GM23338 (cell line): ENCODE measurements around the gene TSPYL2. TPM values are rescaled to one million over a fixed set of nuclear protein-coding genes. Genes with fewer than 3 reads are reported as not detected.

Source experiments
- ATAC-seq: fragments of 200-7000 bp; cut with Tn5 transposase; 3 replicates; pipeline ENCODE4 v1.9.1; 2020
- DNase-seq: peaks from one replicate; pipeline ENCODE4 v3.0.0-alpha.2; 2015; ENCODE audit warnings: low spot score
- H2AFZ ChIP-seq: fragments of 200-600 bp; sonication (generic); 2 replicates; pipeline ENCODE4 v1.8.0; 2016; ENCODE audit warnings: antibody characterized with exemption, mild to moderate bottlenecking, moderate library complexity
- H3F3A ChIP-seq: fragments of 200-600 bp; sonication (generic); replicated peaks from 2 replicates; pipeline ENCODE4 v1.8.0; 2017; ENCODE audit warnings: antibody characterized with exemption, mixed run types, low read depth
- H3K27ac ChIP-seq: fragments of 200-600 bp; sonication (generic); 2 replicates; pipeline ENCODE4 v1.6.1; 2016; ENCODE audit warnings: low read depth
- H3K27me3 ChIP-seq: fragments of 200-600 bp; sonication (generic); 2 replicates; pipeline ENCODE4 v1.8.0; 2016; ENCODE audit warnings: mild to moderate bottlenecking, mixed run types, moderate library complexity; ENCODE audit not compliant: insufficient read depth
- H3K36me3 ChIP-seq: fragments of 200-600 bp; sonication (generic); 2 replicates; pipeline ENCODE4 v1.8.0; 2016; ENCODE audit warnings: mild to moderate bottlenecking; ENCODE audit not compliant: insufficient read depth
- H3K4me1 ChIP-seq: fragments of 200-600 bp; sonication (generic); 2 replicates; pipeline ENCODE4 v1.8.0; 2016; ENCODE audit warnings: mild to moderate bottlenecking, moderate library complexity; ENCODE audit not compliant: insufficient read depth
- H3K4me2 ChIP-seq: fragments of 200-600 bp; sonication (generic); 2 replicates; pipeline ENCODE4 v1.7.1; 2017; ENCODE audit warnings: mixed run types
- H3K4me3 ChIP-seq: fragments of 200-600 bp; sonication (generic); 2 replicates; pipeline ENCODE4 v1.6.1; 2016; ENCODE audit warnings: mixed run types
- H3K79me2 ChIP-seq: fragments of 200-600 bp; sonication (generic); replicated peaks from 2 replicates; pipeline ENCODE4 v1.8.0; 2017; ENCODE audit warnings: mild to moderate bottlenecking; ENCODE audit not compliant: insufficient read depth
- H3K9me2 ChIP-seq: fragments of 200-600 bp; sonication (generic); 2 replicates; pipeline ENCODE4 v1.8.0; 2017; ENCODE audit not compliant: insufficient read depth
- H4K20me1 ChIP-seq: fragments of 200-600 bp; sonication (generic); replicated peaks from 2 replicates; pipeline ENCODE4 v1.8.0; 2017; ENCODE audit warnings: mild to moderate bottlenecking; ENCODE audit not compliant: insufficient read depth
- H3K27ac Mint-ChIP-seq: 2 replicates; pipeline ENCODE4 v1.8.0; 2020; ENCODE audit warnings: inconsistent platforms, mild to moderate bottlenecking, moderate library complexity, mixed read lengths
- H3K27me3 Mint-ChIP-seq: 3 replicates; pipeline ENCODE4 v1.8.0; 2022; ENCODE audit warnings: low read depth, mild to moderate bottlenecking, moderate library complexity, mixed read lengths, inconsistent platforms; ENCODE audit not compliant: insufficient read depth, poor library complexity
- H3K36me3 Mint-ChIP-seq: 3 replicates; pipeline ENCODE4 v1.8.0; 2021; ENCODE audit warnings: low read depth, mild to moderate bottlenecking, inconsistent platforms, moderate library complexity, mixed read lengths
- H3K4me1 Mint-ChIP-seq: 3 replicates; pipeline ENCODE4 v1.8.0; 2020; ENCODE audit warnings: mild to moderate bottlenecking, inconsistent platforms, mixed read lengths
- H3K4me3 Mint-ChIP-seq: 3 replicates; pipeline ENCODE4 v1.8.0; 2021; ENCODE audit warnings: moderate library complexity, mild to moderate bottlenecking, inconsistent platforms, mixed read lengths
- H3K9me3 Mint-ChIP-seq: 3 replicates; pipeline ENCODE4 v1.8.0; 2020; ENCODE audit warnings: moderate library complexity, mild to moderate bottlenecking, inconsistent platforms, mixed read lengths
- EZH2 ChIP-seq: fragments of 200-600 bp; sonication (generic); IDR thresholded peaks from one replicate; pipeline ENCODE4 v1.8.0; 2017; ENCODE audit warnings: antibody characterized with exemption, mild to moderate bottlenecking, low read depth; ENCODE audit not compliant: unreplicated experiment
- EZH2phosphoT487 ChIP-seq: fragments of 200-600 bp; sonication (generic); IDR thresholded peaks from one replicate; pipeline ENCODE4 v1.8.1; 2018; ENCODE audit warnings: antibody characterized with exemption; ENCODE audit not compliant: unreplicated experiment
- JUNB ChIP-seq: IDR thresholded peaks from one replicate; pipeline ENCODE4 v1.6.1; 2016; ENCODE audit warnings: antibody characterized with exemption; ENCODE audit not compliant: unreplicated experiment
- POLR2AphosphoS5 ChIP-seq: IDR thresholded peaks from 2 replicates; pipeline ENCODE4 v1.6.1; 2016; ENCODE audit warnings: antibody characterized with exemption, low read depth
- STAT1 ChIP-seq: IDR thresholded peaks from one replicate; pipeline ENCODE4 v1.6.1; 2016; ENCODE audit warnings: antibody characterized with exemption; ENCODE audit not compliant: unreplicated experiment
- ZNF331 ChIP-seq: fragments of 250-450 bp; sonication (Bioruptor Pico); IDR thresholded peaks from 2 replicates; pipeline ENCODE4 v1.5.0; 2020; ENCODE audit warnings: low read depth, mild to moderate bottlenecking, moderate library complexity
- ZNF462 ChIP-seq: fragments of 250-450 bp; sonication (Bioruptor Pico); IDR thresholded peaks from 2 replicates; pipeline ENCODE4 v1.5.0; 2020; ENCODE audit warnings: mild to moderate bottlenecking, moderate library complexity
- polyA plus RNA-seq: library from polyadenylated mRNA; unstranded; fragments of >200 nt; fragmentation: Nextera tagmentation; extraction: Ambion mirVana; gene quantifications from 2 replicates; pipeline ENCODE4 v1.2.1, GENCODE V29; 2016
- total RNA-seq: library from RNA; depleted of rRNA; stranded (reverse); fragments of >200 nt; shearing (Covaris generic); gene quantifications from 2 replicates; pipeline ENCODE4 v1.2.3, GENCODE V29; 2014

The TSPYL2 gene
- total and polyA plus RNA-seq, 2 experiments from 2014 or later: 13.4 TPM

DNA sequence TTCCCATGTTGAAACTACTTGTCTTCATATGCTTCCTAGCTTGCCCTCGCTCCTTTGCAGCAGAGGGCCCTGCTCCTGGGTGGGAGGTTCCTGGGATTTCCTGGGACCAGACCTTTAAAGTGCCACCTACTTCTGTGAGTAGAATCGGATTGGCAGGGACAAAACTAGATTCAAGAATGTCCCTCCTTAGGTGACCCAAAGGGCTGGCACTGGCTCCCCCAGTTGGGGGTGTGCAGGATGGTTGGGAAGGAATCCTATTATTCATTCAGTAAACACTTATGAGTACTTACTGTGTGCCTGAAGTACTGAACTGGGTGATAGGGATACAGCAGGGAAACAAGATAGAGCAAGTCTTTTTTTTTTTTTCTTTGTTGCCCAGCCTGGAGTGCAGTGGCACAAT lies 9.2 kb downstream of the TSPYL2 start:
- DNase-seq (no peak), ATAC-seq (no peak)
- no peak overlapping the region for H3K4me3 ChIP-seq
- no peaks in the 10 kb centered on the region for H3K9me2 ChIP-seq
- no peak overlapping the region for H3K4me2 ChIP-seq
- no peaks in the 10 kb centered on the region for H3K4me1 ChIP-seq
- no peaks in the 10 kb centered on the region for H4K20me1 ChIP-seq
- no peaks in the 10 kb centered on the region; the same call in 1 of the 2 replicates for H3K79me2 ChIP-seq
- peaks cover 17% of the 10 kb centered on the region; the same call in 2 of the 3 replicates for H3K4me1 Mint-ChIP-seq
- no peak overlapping the region for H3K27ac ChIP-seq
- no peaks in the 10 kb centered on the region for H3K9me3 Mint-ChIP-seq
- no peaks in the 10 kb centered on the region for H3K36me3 ChIP-seq
- no peak overlapping the region for H2AFZ ChIP-seq
- H3K27me3 ChIP-seq: no peaks in the 10 kb centered on the region
- no peak overlapping the region for H3K4me3 Mint-ChIP-seq
- H3K36me3 Mint-ChIP-seq: peaks cover 17% of the 10 kb centered on the region
- H3K27ac Mint-ChIP-seq: no peak overlapping the region
- H3F3A ChIP-seq: no peaks in the 10 kb centered on the region
- no peak for TF ChIP-seq JUNB
- TF ChIP-seq ZNF331 (CRISPR knock-in tag): no peak
- TF ChIP-seq POLR2AphosphoS5: no peak
- TF ChIP-seq ZNF462: no peak
- no peak for TF ChIP-seq EZH2
- TF ChIP-seq STAT1: no peak
- no peak for TF ChIP-seq EZH2phosphoT487
- H3K27me3 Mint-ChIP-seq: peaks cover 6% of the 10 kb centered on the region
